ENCODE results near the gene SNRPA. TPM values are rescaled to one million over a fixed set of nuclear protein-coding genes. Genes with fewer than 3 reads are reported as not detected.
"Not testable (repeated sequence)": the region's sequence is repeated elsewhere in the genome, so short reads cannot be mapped to it uniquely, and the experiment has no call there.

The SNRPA gene
- total and polyA plus RNA-seq, 7 donors: 21.5 to 43.6 (median 32.1) TPM

GRCh38 chr19:40781140-40781539, 30.1 kb downstream of the SNRPA start:
- Histone ChIP-seq H3K27ac (no peak overlapping the region), H3K4me3 (no peak overlapping the region), H3K9me3 (no peaks in the 10 kb centered on the region), H3K36me3 (ENCODE audit: insufficient read depth in 1 of 2, low read depth in 1 of 2) (peaks cover 0 to 17% of the 10 kb centered on the region in 2 donors), H3K4me1 (peaks cover 12% of the 10 kb centered on the region), H3K27me3 (ENCODE audit: insufficient read depth in 3 of 3, low read length in 2 of 3) (no peaks in the 10 kb centered on the region)
- no peak for DNase-seq
- TF ChIP-seq, protein P1, sequence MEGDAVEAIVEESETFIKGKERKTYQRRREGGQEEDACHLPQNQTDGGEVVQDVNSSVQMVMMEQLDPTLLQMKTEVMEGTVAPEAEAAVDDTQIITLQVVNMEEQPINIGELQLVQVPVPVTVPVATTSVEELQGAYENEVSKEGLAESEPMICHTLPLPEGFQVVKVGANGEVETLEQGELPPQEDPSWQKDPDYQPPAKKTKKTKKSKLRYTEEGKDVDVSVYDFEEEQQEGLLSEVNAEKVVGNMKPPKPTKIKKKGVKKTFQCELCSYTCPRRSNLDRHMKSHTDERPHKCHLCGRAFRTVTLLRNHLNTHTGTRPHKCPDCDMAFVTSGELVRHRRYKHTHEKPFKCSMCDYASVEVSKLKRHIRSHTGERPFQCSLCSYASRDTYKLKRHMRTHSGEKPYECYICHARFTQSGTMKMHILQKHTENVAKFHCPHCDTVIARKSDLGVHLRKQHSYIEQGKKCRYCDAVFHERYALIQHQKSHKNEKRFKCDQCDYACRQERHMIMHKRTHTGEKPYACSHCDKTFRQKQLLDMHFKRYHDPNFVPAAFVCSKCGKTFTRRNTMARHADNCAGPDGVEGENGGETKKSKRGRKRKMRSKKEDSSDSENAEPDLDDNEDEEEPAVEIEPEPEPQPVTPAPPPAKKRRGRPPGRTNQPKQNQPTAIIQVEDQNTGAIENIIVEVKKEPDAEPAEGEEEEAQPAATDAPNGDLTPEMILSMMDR (IDR thresholded peaks at IDR 0.05): no peak
- intact Hi-C loops (cut with DNase I): no loop called here
- WGBS, 3 donors: 96 to 99% (median 97%) methylated on average over 7 of the region's 7 CpGs
- no peak for ATAC-seq

GRCh38 chr19:40783711-40784110, 32.7 kb downstream of the SNRPA start:
- peaks cover 0 to 23% of the 10 kb centered on the region in 2 donors for H3K36me3 ChIP-seq (ENCODE audit: insufficient read depth in 1 of 2, low read depth in 1 of 2)
- TF ChIP-seq, protein P1 (IDR thresholded peaks at IDR 0.05): no peak
- intact Hi-C loops (cut with DNase I): no loop called here
- 91% methylated on average over 14 of the region's 14 CpGs for WGBS, 3 donors
- no peak for DNase-seq
- H3K4me3 ChIP-seq: no peak overlapping the region
- H3K27ac ChIP-seq: no peak overlapping the region
- peak in 1 of 4 donors; percentile 13 for ATAC-seq
- peaks cover 4% of the 10 kb centered on the region for H3K4me1 ChIP-seq
- H3K27me3 ChIP-seq (ENCODE audit: insufficient read depth in 3 of 3, low read length in 2 of 3): no peaks in the 10 kb centered on the region
- H3K9me3 ChIP-seq: no peaks in the 10 kb centered on the region

DNA sequence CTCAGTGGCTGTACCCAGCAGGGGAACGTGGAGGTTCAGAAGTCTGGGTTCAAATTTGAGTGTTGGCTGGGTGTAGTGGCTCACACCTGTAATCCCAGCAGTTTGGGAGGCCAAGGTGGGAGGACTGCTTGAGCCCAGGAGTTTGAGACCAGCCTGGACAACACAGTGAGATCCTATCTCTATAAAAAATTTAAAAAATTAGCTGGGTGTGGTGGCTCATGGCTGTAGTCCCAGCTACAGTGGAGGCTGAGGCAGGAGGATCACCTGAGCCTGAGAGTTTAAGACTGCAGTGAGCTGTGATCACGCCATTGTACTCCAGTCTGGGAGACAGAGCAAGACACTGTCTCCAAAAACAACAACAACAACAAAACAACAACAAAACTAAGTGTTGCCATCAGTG, 33.1 kb downstream of the SNRPA start:
- intact Hi-C loops (cut with DNase I): not testable (repeated sequence)
- H3K36me3 ChIP-seq (ENCODE audit: insufficient read depth in 1 of 2, low read depth in 1 of 2): peaks cover 0 to 23% of the 10 kb centered on the region in 2 donors

DNA sequence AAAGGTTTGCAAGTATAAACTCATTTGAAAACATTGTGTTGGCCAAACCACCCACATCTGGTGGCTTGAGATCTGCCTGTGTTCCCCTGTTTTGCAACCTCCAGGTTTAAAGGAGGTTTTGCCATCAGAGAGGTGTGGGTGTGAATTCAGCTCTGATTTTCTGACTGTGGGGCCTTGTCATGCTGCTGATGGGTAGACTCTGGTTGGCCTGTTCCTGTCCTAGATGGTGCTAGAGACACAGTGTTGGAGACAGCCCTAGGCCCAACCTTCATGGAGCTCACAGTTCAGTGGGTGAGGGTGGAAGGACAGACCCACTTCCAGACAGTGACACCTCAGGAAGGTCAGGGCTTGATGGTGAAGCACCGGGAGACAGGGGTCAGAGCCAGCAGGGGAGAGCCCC, 34.5 kb downstream of the SNRPA start:
- TF ChIP-seq, protein P1 (IDR thresholded peaks at IDR 0.05): no peak
- intact Hi-C loops (cut with DNase I): no loop called here
- Histone ChIP-seq H3K9me3 (no peaks in the 10 kb centered on the region), H3K4me3 (no peak overlapping the region), H3K4me1 (no peaks in the 10 kb centered on the region), H3K36me3 (ENCODE audit: insufficient read depth in 1 of 2, low read depth in 1 of 2) (peaks cover 0 to 28% of the 10 kb centered on the region in 2 donors), H3K27ac (no peak overlapping the region), H3K27me3 (ENCODE audit: insufficient read depth in 3 of 3, low read length in 2 of 3) (no peaks in the 10 kb centered on the region)
- no peak for ATAC-seq
- 57 to 67% (median 65%) methylated on average over 1 of the region's 1 CpG for WGBS, 3 donors
- DNase-seq: no peak

More for the DNA sequence above, 33.1 kb downstream of the SNRPA start:
- not testable (repeated sequence) for DNase-seq; H3K4me1 ChIP-seq; H3K4me3 ChIP-seq; ATAC-seq; H3K27me3 ChIP-seq (ENCODE audit: insufficient read depth in 3 of 3, low read length in 2 of 3); H3K9me3 ChIP-seq; H3K27ac ChIP-seq
- 90 to 97% (median 94%) methylated on average over 2 of the region's 2 CpGs for WGBS, 3 donors

DNA sequence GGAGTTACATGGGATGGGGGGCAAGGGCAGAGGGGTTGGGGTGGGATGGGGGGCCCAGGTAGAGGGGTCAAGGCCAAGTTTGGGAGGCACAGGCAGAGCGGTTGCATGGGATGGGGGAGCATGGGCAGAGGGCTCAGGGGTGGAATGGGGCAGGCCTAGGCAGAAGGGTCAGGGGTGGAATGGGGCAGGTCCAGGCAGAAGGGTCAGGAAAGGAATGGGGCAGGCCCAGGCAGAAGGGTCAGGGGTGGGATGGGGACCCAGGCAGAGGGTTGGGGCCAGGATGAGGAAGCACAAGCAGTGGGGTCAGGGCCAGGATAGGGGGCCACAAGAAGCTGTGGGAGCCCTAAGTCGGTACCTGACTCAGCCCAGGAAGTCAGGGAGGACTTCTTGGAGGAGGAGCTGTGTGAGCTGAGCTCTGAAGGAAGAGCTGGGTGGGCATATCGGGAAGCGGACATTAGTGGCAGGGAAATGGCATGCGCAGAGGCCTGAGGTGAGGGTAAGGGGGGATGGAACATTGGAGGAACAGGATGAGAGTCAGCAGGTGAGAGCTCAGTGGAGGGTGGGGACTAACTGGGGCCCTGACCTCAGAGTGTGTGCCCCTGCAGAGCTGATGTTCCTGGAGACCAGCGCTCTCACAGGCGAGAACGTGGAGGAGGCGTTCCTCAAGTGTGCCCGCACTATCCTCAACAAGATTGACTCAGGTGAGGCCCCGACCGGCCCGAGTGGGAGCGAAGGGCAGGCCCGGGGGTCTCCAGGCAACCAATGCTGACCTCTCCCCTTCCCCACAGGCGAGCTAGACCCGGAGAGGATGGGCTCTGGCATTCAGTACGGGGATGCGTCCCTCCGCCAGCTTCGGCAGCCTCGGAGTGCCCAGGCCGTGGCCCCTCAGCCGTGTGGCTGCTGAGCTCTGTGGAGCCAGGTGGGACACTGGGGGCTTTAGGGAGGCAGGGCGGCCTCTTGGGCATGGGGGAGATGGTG, 35.3 kb downstream of the SNRPA start:
- WGBS, 3 donors: 89 to 92% (median 91%) methylated on average over 23 to 25 of the region's 25 CpGs
- Histone ChIP-seq H3K27ac (no peak overlapping the region), H3K9me3 (no peaks in the 10 kb centered on the region), H3K27me3 (ENCODE audit: insufficient read depth in 3 of 3, low read length in 2 of 3) (no peaks in the 10 kb centered on the region), H3K36me3 (ENCODE audit: insufficient read depth in 1 of 2, low read depth in 1 of 2) (peaks cover 0 to 28% of the 10 kb centered on the region in 2 donors), H3K4me1 (no peaks in the 10 kb centered on the region), H3K4me3 (no peak overlapping the region)
- DNase-seq: no peak
- TF ChIP-seq, protein P1 (IDR thresholded peaks at IDR 0.05): no peak
- no peak for ATAC-seq
- intact Hi-C loops (cut with DNase I): no loop called here

All from psoas muscle (tissue), 8 donors.